AG04449 (cell line): ENCODE data around the gene MATCAP1.

Experiments
- CTCF ChIA-PET: fragments of 350-600 bp; formaldehyde crosslinking; extraction: SDS; loops from one replicate; lab custom pipeline; 2021; ENCODE audit warnings: antibody characterized with exemption; lab: Yijun Ruan, JAX
- POLR2A ChIA-PET: fragments of 400-600, 350-600 bp; formaldehyde crosslinking; extraction: SDS; loops from one replicate; lab custom pipeline; 2020; ENCODE audit warnings: antibody characterized with exemption, inconsistent platforms; lab: Yijun Ruan, JAX
- DNase-seq: peaks from one replicate; pipeline ENCODE4 v3.0.0-alpha.2; 2010; ENCODE audit warnings: low read depth, low spot score
- H3K4me3 ChIP-seq: 2 replicates; pipeline ENCODE4 v1.5.1; 2011; ENCODE audit warnings: low read depth, mild to moderate bottlenecking, control low read depth, low read length
- TF ChIP-seq, protein P1 (sequence below): IDR thresholded peaks from one replicate; pipeline ENCODE4 v1.5.1; 2011; ENCODE audit warnings: mild to moderate bottlenecking, moderate library complexity, low read length, control low read depth, inconsistent platforms; ENCODE audit not compliant: insufficient read depth; ENCODE audit errors: missing control alignments

MATCAP1 gene

DNA sequence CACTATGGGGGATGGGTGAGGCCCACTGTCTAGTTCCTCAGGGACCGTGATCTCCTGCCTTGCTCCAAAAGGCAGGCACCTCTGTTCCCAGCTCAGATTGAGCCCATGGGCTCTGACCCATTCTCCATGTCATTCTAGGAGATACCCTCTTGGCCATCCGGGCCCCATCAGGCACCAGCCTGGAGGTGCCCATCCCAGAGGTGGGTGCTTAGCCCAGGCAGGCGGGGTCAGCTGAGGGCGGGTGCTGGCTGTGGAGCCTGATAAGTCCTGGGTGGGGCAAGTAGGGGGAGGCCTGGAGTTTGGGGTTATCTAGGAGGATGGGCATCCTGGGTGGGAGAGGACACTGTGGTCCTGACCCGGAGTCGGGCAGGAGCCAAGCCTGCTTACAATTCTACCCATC, 10.5 kb upstream of the MATCAP1 start:
- TF ChIP-seq, protein P1, sequence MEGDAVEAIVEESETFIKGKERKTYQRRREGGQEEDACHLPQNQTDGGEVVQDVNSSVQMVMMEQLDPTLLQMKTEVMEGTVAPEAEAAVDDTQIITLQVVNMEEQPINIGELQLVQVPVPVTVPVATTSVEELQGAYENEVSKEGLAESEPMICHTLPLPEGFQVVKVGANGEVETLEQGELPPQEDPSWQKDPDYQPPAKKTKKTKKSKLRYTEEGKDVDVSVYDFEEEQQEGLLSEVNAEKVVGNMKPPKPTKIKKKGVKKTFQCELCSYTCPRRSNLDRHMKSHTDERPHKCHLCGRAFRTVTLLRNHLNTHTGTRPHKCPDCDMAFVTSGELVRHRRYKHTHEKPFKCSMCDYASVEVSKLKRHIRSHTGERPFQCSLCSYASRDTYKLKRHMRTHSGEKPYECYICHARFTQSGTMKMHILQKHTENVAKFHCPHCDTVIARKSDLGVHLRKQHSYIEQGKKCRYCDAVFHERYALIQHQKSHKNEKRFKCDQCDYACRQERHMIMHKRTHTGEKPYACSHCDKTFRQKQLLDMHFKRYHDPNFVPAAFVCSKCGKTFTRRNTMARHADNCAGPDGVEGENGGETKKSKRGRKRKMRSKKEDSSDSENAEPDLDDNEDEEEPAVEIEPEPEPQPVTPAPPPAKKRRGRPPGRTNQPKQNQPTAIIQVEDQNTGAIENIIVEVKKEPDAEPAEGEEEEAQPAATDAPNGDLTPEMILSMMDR: no peak
- POLR2A ChIA-PET: interaction anchor here (1.1 kb wide), 1 partner anchor 13 kb away, joined by 3 read pairs; no protein-coding TSS in a partner anchor
- DNase-seq: no peak
- no peak overlapping the region for H3K4me3 ChIP-seq
- CTCF ChIA-PET: interaction anchor here (1.7 to 9.3 kb wide), 3 partner anchors 9 to 39 kb away, joined by 5 to 83 read pairs (median 10); no protein-coding TSS in a partner anchor

DNA sequence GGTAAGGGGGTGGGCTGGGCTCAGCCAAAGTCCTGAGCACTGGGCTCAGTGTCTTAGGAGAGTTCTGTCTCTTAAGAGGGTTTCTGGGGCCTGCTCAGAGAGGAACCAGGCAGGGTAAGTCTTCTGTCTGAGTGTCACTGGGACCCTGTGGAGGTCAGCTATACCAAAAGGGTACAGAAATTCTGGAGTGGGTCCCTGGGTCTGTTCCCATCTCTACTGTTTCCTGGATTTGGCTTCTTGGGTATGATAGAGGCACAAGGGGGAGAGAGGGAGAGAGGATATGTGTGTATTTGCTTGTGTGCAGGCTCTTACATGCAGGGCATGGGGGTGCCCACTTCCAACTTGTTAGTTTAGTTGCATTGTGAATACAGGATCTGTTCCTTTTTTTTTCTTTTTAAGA, 9.8 kb upstream of the MATCAP1 start:
- TF ChIP-seq, protein P1: no peak
- no peak for DNase-seq
- H3K4me3 ChIP-seq: peak overlapping the region; percentile 97
- ChIA-PET POLR2A (interaction anchor here (1.1 kb wide), 1 partner anchor 14 kb away, joined by 3 read pairs; no protein-coding TSS in a partner anchor), CTCF (interaction anchor here (0.7 to 9.3 kb wide), 4 partner anchors 9 to 39 kb away, joined by 3 to 83 read pairs (median 8); no protein-coding TSS in a partner anchor)

DNA sequence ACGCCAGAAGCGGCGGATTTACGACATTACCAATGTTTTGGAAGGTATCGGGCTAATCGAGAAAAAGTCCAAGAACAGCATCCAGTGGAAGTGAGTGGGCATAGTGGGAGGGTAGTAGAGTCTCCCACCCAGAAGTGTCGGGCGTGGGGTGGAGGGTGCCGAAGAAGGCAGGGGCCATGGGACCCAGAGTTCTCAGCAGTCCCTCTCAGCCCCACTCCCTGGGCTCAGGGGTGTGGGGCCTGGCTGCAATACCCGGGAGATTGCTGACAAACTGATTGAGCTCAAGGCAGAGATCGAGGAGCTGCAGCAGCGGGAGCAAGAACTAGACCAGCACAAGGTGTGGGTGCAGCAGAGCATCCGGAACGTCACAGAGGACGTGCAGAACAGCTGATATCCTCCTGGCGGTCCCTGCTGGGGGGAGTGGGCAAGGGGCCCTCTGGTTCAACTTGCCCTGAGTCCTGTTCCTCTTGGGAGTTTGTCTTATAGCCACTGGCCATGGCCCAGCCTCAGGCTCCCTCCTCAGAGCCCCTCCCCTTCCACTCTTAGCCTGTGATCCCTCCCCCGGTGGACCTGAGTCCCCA, 9.1 kb upstream of the MATCAP1 start:
- POLR2A ChIA-PET: no interaction called here
- DNase-seq: no peak
- TF ChIP-seq, protein P1: no peak
- H3K4me3 ChIP-seq: peak overlapping the region; percentile 97
- CTCF ChIA-PET: interaction anchor here (0.7 to 9.3 kb wide), 3 partner anchors 10 to 238 kb away, joined by 3 to 83 read pairs (median 3); no protein-coding TSS in a partner anchor

GRCh38 chr16:67191995-67192681, 8.4 kb upstream of the MATCAP1 start, which contains the start of gene E2F4:
Gene E2F4, plus strand, starts transcription at chr16:67192155. Its CDS starts 73 bp downstream, at chr16:67192228.
- H3K4me3 ChIP-seq: peak within 1 kb of the TSS; percentile 97
- DNase-seq: peak; percentile 40
- POLR2A ChIA-PET: no interaction called here
- TF ChIP-seq, protein P1: no peak
- CTCF ChIA-PET: interaction anchor here (0.9 to 9.3 kb wide), 2 partner anchors 19 to 238 kb away, joined by 3 to 83 read pairs; no protein-coding TSS in a partner anchor

DNA sequence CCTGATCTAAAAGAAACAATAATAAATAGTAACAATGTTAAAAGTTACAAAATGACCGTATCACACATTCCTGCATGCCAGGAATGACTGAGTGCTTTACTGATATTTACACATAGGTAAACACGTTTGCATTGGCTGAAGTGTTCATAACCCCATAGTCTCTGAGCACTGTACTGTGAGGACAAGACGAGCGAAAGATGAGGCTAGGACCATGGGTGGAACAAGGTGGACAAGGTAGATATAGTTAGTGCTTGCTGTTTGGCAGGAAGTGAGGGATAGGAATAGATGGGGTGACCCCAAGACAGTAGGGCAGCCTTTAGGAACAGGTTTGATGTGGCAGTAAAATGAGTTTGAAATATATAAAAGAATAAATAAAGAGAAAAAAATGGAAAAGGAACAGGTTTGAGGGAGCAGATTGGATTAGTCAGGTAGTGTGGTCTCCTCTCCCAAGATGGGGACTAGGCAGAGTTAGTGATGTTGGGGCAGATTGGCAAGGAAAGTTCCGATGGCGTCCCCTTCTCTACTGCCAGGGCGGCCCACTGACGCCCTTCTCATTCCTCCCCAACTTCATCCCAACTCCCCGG, 7.7 kb upstream of the MATCAP1 start:
- DNase-seq: no peak
- TF ChIP-seq, protein P1: no peak
- ChIA-PET CTCF (interaction anchor here (7.5 kb wide), 1 partner anchor 240 kb away, joined by 90 read pairs; no protein-coding TSS in a partner anchor), POLR2A (no interaction called here)
- peak overlapping the region; percentile 56 for H3K4me3 ChIP-seq
